H1 (cell line): Measurements from ENCODE around the gene PSPN. TPM values are rescaled to one million over a fixed set of nuclear protein-coding genes. Genes with fewer than 3 reads are reported as not detected.

ENCODE experiments used
- CTCF ChIA-PET: fragments of 300-600 bp; sonication (Branson Sonifier 250); formaldehyde crosslinking; loops from one replicate; lab custom pipeline; 2021; ENCODE audit not compliant: partially characterized antibody; lab: Charles Lee
- POLR2A ChIA-PET: fragments of 300-600 bp; sonication (Branson Sonifier 250); formaldehyde crosslinking; loops from one replicate; lab custom pipeline; 2021; ENCODE audit warnings: inconsistent platforms; ENCODE audit not compliant: partially characterized antibody; lab: Charles Lee
- DNase-seq, 2 experiments: peaks; one replicate each; pipeline versions ENCODE4 v3.0.0 to v3.0.0-alpha.2; 2010 to 2022; ENCODE audit warnings: low spot score in 2 of 2, low read depth in 1 of 2, mixed read lengths in 1 of 2
- FAIRE-seq: peaks from 2 replicates; lab custom pipeline; 2011; peaks lifted over from hg19 to GRCh38; lab: Jason Lieb, UNC
- H2AFZ ChIP-seq: 2 replicates; pipeline ENCODE4 v1.8.1; 2012; ENCODE audit warnings: low read length, inconsistent platforms
- H2AK5ac ChIP-seq: 2 replicates; pipeline ENCODE4 v1.6.1; 2013; ENCODE audit warnings: low read depth, low read length
- H2BK120ac ChIP-seq: replicated peaks from 2 replicates; pipeline ENCODE3; 2013; ENCODE audit warnings: low read depth, low read length, inconsistent platforms
- H2BK12ac ChIP-seq: 2 replicates; pipeline ENCODE4 v1.6.1; 2013; ENCODE audit warnings: low read depth, low read length
- H2BK15ac ChIP-seq: 2 replicates; pipeline ENCODE4 v1.6.1; 2013; ENCODE audit warnings: low read length
- H2BK20ac ChIP-seq: 2 replicates; pipeline ENCODE4 v1.6.1; 2013; ENCODE audit warnings: low read length
- H2BK5ac ChIP-seq: 2 replicates; pipeline ENCODE4 v1.6.1; 2013; ENCODE audit warnings: low read depth, low read length
- H3K14ac ChIP-seq: 2 replicates; pipeline ENCODE4 v1.6.1; 2013; ENCODE audit warnings: inconsistent platforms; ENCODE audit not compliant: insufficient read length
- H3K18ac ChIP-seq: 2 replicates; pipeline ENCODE4 v1.6.1; 2013; ENCODE audit warnings: low read length; ENCODE audit errors: extremely low read depth
- H3K23ac ChIP-seq: 2 replicates; pipeline ENCODE4 v1.6.1; 2013; ENCODE audit warnings: inconsistent platforms; ENCODE audit not compliant: insufficient read length
- H3K23me2 ChIP-seq: 2 replicates; pipeline ENCODE4 v1.6.1; 2013; ENCODE audit warnings: low read depth, low read length
- H3K27ac ChIP-seq: 2 replicates; pipeline ENCODE4 v1.6.1; 2011; ENCODE audit warnings: low read depth, low read length, inconsistent platforms
- H3K27me3 ChIP-seq, 4 experiments: replicated peaks in 1 of 4; 1 replicate in 1 of 4; 2 replicates in 3 of 4; pipeline versions ENCODE4 v1.6.1 to v1.8.1; 2011 to 2013; ENCODE audit warnings: low read length in 3 of 4, mild to moderate bottlenecking in 3 of 4, inconsistent platforms in 2 of 4, mixed read lengths in 2 of 4, moderate library complexity in 1 of 4; ENCODE audit not compliant: control insufficient read depth in 3 of 4, insufficient read depth in 3 of 4; ENCODE audit errors: extremely low read depth in 1 of 4
- H3K36me3 ChIP-seq, 4 experiments: 2 replicates each; pipeline versions ENCODE4 v1.6.1 to v1.8.1; 2011 to 2013; ENCODE audit warnings: mild to moderate bottlenecking in 4 of 4, low read length in 3 of 4, moderate library complexity in 2 of 4, control low read depth in 1 of 4, inconsistent platforms in 1 of 4; ENCODE audit not compliant: insufficient read depth in 4 of 4, control insufficient read depth in 2 of 4
- H3K4ac ChIP-seq: replicated peaks from 2 replicates; pipeline ENCODE3; 2013; ENCODE audit warnings: low read length, low read depth, mixed read lengths, inconsistent platforms; ENCODE audit not compliant: insufficient read length
- H3K4me1 ChIP-seq, 4 experiments: replicated peaks in 1 of 4; 1 replicate in 1 of 4; 2 replicates in 3 of 4; pipeline versions ENCODE4 v1.6.1 to v1.8.1; 2011 to 2013; ENCODE audit warnings: low read length in 3 of 4, inconsistent platforms in 2 of 4, mixed read lengths in 1 of 4; ENCODE audit not compliant: insufficient read depth in 4 of 4, control insufficient read depth in 3 of 4
- H3K4me2 ChIP-seq, 2 experiments: 2 replicates each; pipeline versions ENCODE4 v1.6.1 to v1.8.1; 2011 to 2013; ENCODE audit warnings: low read depth in 2 of 2, low read length in 2 of 2, control low read depth in 1 of 2, inconsistent platforms in 1 of 2, mild to moderate bottlenecking in 1 of 2; ENCODE audit not compliant: insufficient read depth in 1 of 2
- H3K4me3 ChIP-seq, 4 experiments: fragments of 200-600, 300-600 bp in 1 of 4; sonication (generic), shearing (Covaris generic), sonication (Bioruptor Twin) in 1 of 4; 2 replicates each; pipeline versions ENCODE4 v1.5.1 to v1.8.1; 2011 to 2016; ENCODE audit warnings: low read length in 4 of 4, low read depth in 3 of 4, control low read depth in 2 of 4, inconsistent platforms in 2 of 4, mild to moderate bottlenecking in 2 of 4, mixed read lengths in 1 of 4, moderate library complexity in 1 of 4; ENCODE audit not compliant: insufficient read depth in 2 of 4; ENCODE audit errors: extremely low read depth in 1 of 4
- H3K56ac ChIP-seq: replicated peaks from 2 replicates; pipeline ENCODE3; 2013; ENCODE audit warnings: low read depth, mild to moderate bottlenecking, mixed read lengths, low read length, inconsistent platforms; ENCODE audit not compliant: insufficient read length
- H3K79me1 ChIP-seq: 2 replicates; pipeline ENCODE4 v1.6.1; 2013; ENCODE audit warnings: low read depth, low read length, control low read depth
- H3K79me2 ChIP-seq, 2 experiments: 2 replicates each; pipeline versions ENCODE4 v1.6.1 to v1.8.1; 2012 to 2013; ENCODE audit warnings: low read length in 2 of 2, mild to moderate bottlenecking in 2 of 2, inconsistent platforms in 1 of 2; ENCODE audit not compliant: insufficient read depth in 2 of 2, control insufficient read depth in 1 of 2
- H3K9ac ChIP-seq, 4 experiments: replicated peaks in 1 of 4; 1 replicate in 1 of 4; 2 replicates in 3 of 4; pipeline versions ENCODE4 v1.6.1 to v1.8.1; 2011 to 2013; ENCODE audit warnings: low read depth in 3 of 4, low read length in 3 of 4, control low read depth in 2 of 4, mild to moderate bottlenecking in 2 of 4, moderate library complexity in 2 of 4, inconsistent platforms in 1 of 4; ENCODE audit errors: extremely low read depth in 1 of 4
- H3K9me3 ChIP-seq, 2 experiments: 2 replicates each; pipeline versions ENCODE4 v1.6.1 to v1.8.1; 2012 to 2013; ENCODE audit warnings: mild to moderate bottlenecking in 2 of 2, moderate library complexity in 2 of 2, control low read depth in 1 of 2, inconsistent platforms in 1 of 2, low read depth in 1 of 2, low read length in 1 of 2, mixed read lengths in 1 of 2; ENCODE audit not compliant: insufficient read depth in 2 of 2
- H4K20me1 ChIP-seq, 2 experiments: replicated peaks in 1 of 2; 2 replicates each; pipeline versions ENCODE3 to v1.8.1; 2011 to 2013; ENCODE audit warnings: inconsistent platforms in 2 of 2, low read length in 2 of 2, mild to moderate bottlenecking in 1 of 2; ENCODE audit not compliant: insufficient read depth in 2 of 2, control insufficient read depth in 1 of 2
- H4K5ac ChIP-seq: 2 replicates; pipeline ENCODE4 v1.6.1; 2013; ENCODE audit warnings: low read length, low read depth, mixed read lengths, inconsistent platforms; ENCODE audit not compliant: insufficient read length
- H4K8ac ChIP-seq: 2 replicates; pipeline ENCODE4 v1.8.0; 2013; ENCODE audit warnings: mild to moderate bottlenecking, moderate library complexity, low read length, inconsistent platforms; ENCODE audit not compliant: insufficient read depth; ENCODE audit errors: extremely low read depth
- H4K91ac ChIP-seq: replicated peaks from 2 replicates; pipeline ENCODE3; 2013; ENCODE audit warnings: low read length, mixed read lengths, inconsistent platforms; ENCODE audit not compliant: insufficient read length
- ATF3 ChIP-seq: IDR thresholded peaks from 2 replicates; pipeline ENCODE4 v1.6.1; 2011; ENCODE audit warnings: low read depth, mild to moderate bottlenecking, low read length; ENCODE audit not compliant: insufficient read depth
- CREB1 ChIP-seq: IDR thresholded peaks from 2 replicates; pipeline ENCODE4 v1.6.1; 2012; ENCODE audit warnings: inconsistent platforms
- HDAC6 ChIP-seq: IDR thresholded peaks from one replicate; pipeline ENCODE4 v1.7.1; 2012; ENCODE audit warnings: low read depth, mild to moderate bottlenecking, inconsistent platforms, low read length, moderate library complexity
- POLR2AphosphoS5 ChIP-seq: IDR thresholded peaks from 2 replicates; pipeline ENCODE4 v1.6.1; 2011; ENCODE audit warnings: low read depth, low read length
- RXRA ChIP-seq: IDR thresholded peaks from 2 replicates; pipeline ENCODE4 v1.6.1; 2011; ENCODE audit warnings: low read depth, mild to moderate bottlenecking, low read length, moderate library complexity; ENCODE audit not compliant: insufficient read depth
- TAF1 ChIP-seq: IDR thresholded peaks from 2 replicates; pipeline ENCODE4 v1.6.1; 2011; ENCODE audit warnings: mild to moderate bottlenecking, low read depth, low read length
- WGBS, 2 experiments: shearing (Covaris generic) in 1 of 2; methylation state at CpG; one replicate each; pipeline versions ENCODE4 v1.1.6 to v1.1.7; 2013 to 2015; ENCODE audit warnings: low lambda C conversion rate in 2 of 2, mixed read lengths in 2 of 2, inconsistent platforms in 1 of 2, low coverage in 1 of 2, missing lambda C conversion rate in 1 of 2; ENCODE audit not compliant: insufficient replicate concordance in 2 of 2, insufficient coverage in 1 of 2, insufficient read length in 1 of 2; ENCODE audit errors: extremely low coverage in 1 of 2, missing lambda C conversion rate in 1 of 2; 5-methylcytosine and 5-hydroxymethylcytosine counted together
- polyA plus RNA-seq, 7 experiments: library from polyadenylated mRNA; depleted of rRNA in 3 of 7; stranded (reverse) in 5 of 7; unstranded in 2 of 7; fragments of >200 nt in 5 of 7; fragments of 200-250 nt in 2 of 7; gene quantifications; 1 replicate in 5 of 7; 2 replicates in 1 of 7; 4 replicates in 1 of 7; pipeline versions ENCODE4 v1.2.1 to v1.2.3, GENCODE V29; 2011 to 2013; ENCODE audit warnings: missing spikeins in 2 of 7, mixed read lengths in 2 of 7
- total RNA-seq: library from RNA; stranded (reverse); fragmentation: NEBNext Ultra II Directional; extraction: Animal tissue kit (Norgen Biotek cat#: 25700); gene quantifications from 2 replicates; pipeline ENCODE4 v1.2.1, GENCODE V29; 2021

The PSPN gene
- total and polyA plus RNA-seq, 2 of the 8 experiments (the other 6 are each of a cell fraction or from before 2014, with no cell fraction given): 1.0 to 2.1 TPM

- H3K36me3 ChIP-seq: peaks cover 51 to 85% (median 78%) of the 10 kb centered on the region in 4 experiments
- no peaks in the 10 kb centered on the region for H3K9me3 ChIP-seq
- H3K56ac ChIP-seq: no peak overlapping the region
- H3K4ac ChIP-seq: no peak overlapping the region
- no peak overlapping the region for H2BK120ac ChIP-seq
- H3K4me1 ChIP-seq: peaks cover 0 to 4% (median 2%) of the 10 kb centered on the region in 4 experiments; a peak in 3 of 7 replicates
- FAIRE-seq: no peak
- WGBS, 2 experiments: 97% methylated on average over 19 of the region's 19 CpGs; no CpG with 5 or more reads in 1 of the 2 experiments
- peaks cover 20% of the 10 kb centered on the region for H3K79me1 ChIP-seq
- no peak overlapping the region for H2AFZ ChIP-seq
- no peak overlapping the region for H3K23ac ChIP-seq
- no peak overlapping the region for H2BK15ac ChIP-seq
- H4K91ac ChIP-seq: no peak overlapping the region
- H3K18ac ChIP-seq: no peak overlapping the region
- no peak overlapping the region for H3K4me3 ChIP-seq
- no peak overlapping the region for H4K8ac ChIP-seq
- no peak overlapping the region for H2BK12ac ChIP-seq
- H2AK5ac ChIP-seq: no peak overlapping the region
- H3K9ac ChIP-seq: no peak overlapping the region
- no peak for DNase-seq
- ChIA-PET POLR2A (interaction anchor here (0.8 to 1.5 kb wide), 4 partner anchors 15 to 55 kb away, joined by 3 to 6 read pairs (median 4); partner anchors contain the start of gene ALKBH7), CTCF (interaction anchor here (0.6 to 0.8 kb wide), 2 partner anchors 196 to 229 kb away, joined by 3 read pairs; no protein-coding TSS in a partner anchor)
- no peak overlapping the region for H2BK20ac ChIP-seq
- H3K27me3 ChIP-seq: no peaks in the 10 kb centered on the region
- no peak overlapping the region for H3K14ac ChIP-seq
- H3K23me2 ChIP-seq: peaks cover 4% of the 10 kb centered on the region; the same call in 1 of the 2 replicates
- H3K4me2 ChIP-seq: no peak overlapping the region
- H4K20me1 ChIP-seq: peaks cover 50 to 73% of the 10 kb centered on the region in 2 experiments
- H2BK5ac ChIP-seq: no peak overlapping the region; the same call in 1 of the 2 replicates
- H3K27ac ChIP-seq: no peak overlapping the region
- TF ChIP-seq HDAC6: no peak
- TF ChIP-seq RXRA: no peak
- no peak for TF ChIP-seq ATF3
- no peak for TF ChIP-seq POLR2AphosphoS5
- no peak for TF ChIP-seq CREB1
- no peak for TF ChIP-seq TAF1
- TF ChIP-seq, all 59 proteins: peak for 0
- Histone ChIP-seq H3K79me2 (peaks cover 28 to 62% of the 10 kb centered on the region in 2 experiments), H4K5ac (no peak overlapping the region)
Observed at GRCh38 chr19:6418562-6418932, 42.8 kb upstream of the PSPN start.
